Measurements from ENCODE around the gene INPP5E.

INPP5E gene

GRCh38 chr9:136441681-136442245, 2.1 kb upstream of the INPP5E start:
- DNase-seq (ENCODE audit: low spot score) = no peak
- in situ Hi-C loops (cut with MboI; ENCODE audit: low sequenced_read_pairs, unreplicated experiment) = no loop called here
- no peak for TF ChIP-seq CTCF (IDR thresholded peaks at IDR 0.05; ENCODE audit: borderline replicate concordance, control extremely low read depth, extremely low read depth, insufficient read depth, missing control alignments)

GRCh38 chr9:136441191-136441680, 1.6 kb upstream of the INPP5E start:
- in situ Hi-C loops (cut with MboI; ENCODE audit: low sequenced_read_pairs, unreplicated experiment) = no loop called here
- no peak for TF ChIP-seq CTCF (IDR thresholded peaks at IDR 0.05; ENCODE audit: borderline replicate concordance, control extremely low read depth, extremely low read depth, insufficient read depth, missing control alignments)
- DNase-seq (ENCODE audit: low spot score) = no peak

- DNase-seq (ENCODE audit: low spot score) = peak; percentile 90
- in situ Hi-C loops (cut with MboI; ENCODE audit: low sequenced_read_pairs, unreplicated experiment) = no loop called here
- TF ChIP-seq CTCF (IDR thresholded peaks at IDR 0.05; ENCODE audit: borderline replicate concordance, control extremely low read depth, extremely low read depth, insufficient read depth, missing control alignments) = no peak
These were observed 831 bp downstream of the INPP5E start for GRCh38 chr9:136438548-136439480.

- in situ Hi-C loops (cut with MboI; ENCODE audit: low sequenced_read_pairs, unreplicated experiment) = no loop called here
These were observed 1.7 kb downstream of the INPP5E start for GRCh38 chr9:136437839-136438547.

GRCh38 chr9:136437430-136437829, 2.2 kb downstream of the INPP5E start:
- DNase-seq (ENCODE audit: low spot score) = no peak
- in situ Hi-C loops (cut with MboI; ENCODE audit: low sequenced_read_pairs, unreplicated experiment) = no loop called here
- TF ChIP-seq CTCF (IDR thresholded peaks at IDR 0.05; ENCODE audit: borderline replicate concordance, control extremely low read depth, extremely low read depth, insufficient read depth, missing control alignments) = no peak

More at GRCh38 chr9:136437839-136438547, 1.7 kb downstream of the INPP5E start:
- no peak for DNase-seq (ENCODE audit: low spot score)
- no peak for TF ChIP-seq CTCF (IDR thresholded peaks at IDR 0.05; ENCODE audit: borderline replicate concordance, control extremely low read depth, extremely low read depth, insufficient read depth, missing control alignments)

- no peak for DNase-seq (ENCODE audit: low spot score)
- in situ Hi-C loops (cut with MboI; ENCODE audit: low sequenced_read_pairs, unreplicated experiment) = no loop called here
- no peak for TF ChIP-seq CTCF (IDR thresholded peaks at IDR 0.05; ENCODE audit: borderline replicate concordance, control extremely low read depth, extremely low read depth, insufficient read depth, missing control alignments)
These were observed 3.5 kb downstream of the INPP5E start for GRCh38 chr9:136436055-136436634.
